Measurements from ENCODE around the gene SIAH2. TPM values are rescaled to one million over a fixed set of nuclear protein-coding genes. Genes with fewer than 3 reads are reported as not detected.

Gene SIAH2
- total and polyA plus RNA-seq, 7 experiments from 2014 or later = 13.9 to 39.2 (median 27.4) TPM

DNA sequence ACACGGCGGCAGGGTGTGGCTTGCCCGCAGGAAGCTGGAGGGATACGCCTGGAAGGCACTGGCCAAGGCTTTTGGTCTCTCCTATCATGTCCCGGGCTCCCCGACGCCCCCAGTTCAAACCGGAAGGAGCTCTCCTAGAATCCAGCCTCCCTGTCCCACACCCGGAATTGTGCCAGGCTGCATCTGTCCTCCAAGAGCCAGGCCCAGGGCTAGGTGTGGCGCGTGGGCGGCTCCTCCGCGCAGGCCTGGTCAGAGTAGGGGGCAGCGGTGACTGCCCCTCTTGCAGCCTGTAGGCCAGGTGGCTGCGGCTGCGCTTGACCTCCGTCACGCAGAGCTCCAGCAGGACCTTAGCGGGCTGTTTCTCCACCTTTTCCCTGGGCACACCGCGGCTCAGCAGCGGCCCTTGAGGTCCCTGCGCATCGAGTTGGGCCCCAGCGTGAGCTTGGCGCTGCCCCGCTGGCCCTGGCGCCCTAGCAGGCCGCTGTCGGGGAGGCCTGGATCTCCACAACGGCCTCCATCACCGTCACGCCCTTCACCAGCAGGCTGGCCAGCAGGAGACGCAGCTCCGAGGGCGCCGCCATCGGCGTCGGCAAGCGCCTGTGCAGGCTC, 15.9 kb upstream of the SIAH2 start:
- H3K9me3 Mint-ChIP-seq = no peaks in the 10 kb centered on the region
- no peak overlapping the region for H3K27ac ChIP-seq (ENCODE audit: low read depth, low read length)
- peaks cover 0 to 3% (median 0%) of the 10 kb centered on the region in 7 donors for H3K4me1 Mint-ChIP-seq
- H3K9me3 ChIP-seq (ENCODE audit: control insufficient read depth in 2 of 3, low read length in 3 of 3) = no peaks in the 10 kb centered on the region
- ChIA-PET POLR2A (interaction anchor here (1.2 kb wide), 1 partner anchor 15 kb away, joined by 4 read pairs; no protein-coding TSS in a partner anchor), CTCF (interaction anchor here (0.6 kb wide), 1 partner anchor 44 kb away, joined by 3 read pairs; no protein-coding TSS in a partner anchor)
- H3K36me3 Mint-ChIP-seq = peaks cover 0 to 3% (median 0%) of the 10 kb centered on the region in 5 donors
- DNase-seq (no peak), ATAC-seq (no peak)
- H3K27me3 ChIP-seq (ENCODE audit: control insufficient read depth in 2 of 2, insufficient read depth in 2 of 2, low read length in 2 of 2) = no peaks in the 10 kb centered on the region
- H3K36me3 ChIP-seq (ENCODE audit: control insufficient read depth in 2 of 3, insufficient read depth in 3 of 3, low read length in 3 of 3) = no peaks in the 10 kb centered on the region
- H3K27me3 Mint-ChIP-seq = peaks cover 0 to 6% (median 0%) of the 10 kb centered on the region in 5 donors
- no peaks in the 10 kb centered on the region for H3K4me1 ChIP-seq (ENCODE audit: control insufficient read depth in 2 of 2, insufficient read depth in 2 of 2, low read length in 2 of 2)
- no peak overlapping the region for H3K4me3 Mint-ChIP-seq
- intact Hi-C loops (cut with micrococcal nuclease) = no loop called here
- H3K4me3 ChIP-seq (ENCODE audit: low read length) = no peak overlapping the region
- no peak overlapping the region for H3K27ac Mint-ChIP-seq

DNA sequence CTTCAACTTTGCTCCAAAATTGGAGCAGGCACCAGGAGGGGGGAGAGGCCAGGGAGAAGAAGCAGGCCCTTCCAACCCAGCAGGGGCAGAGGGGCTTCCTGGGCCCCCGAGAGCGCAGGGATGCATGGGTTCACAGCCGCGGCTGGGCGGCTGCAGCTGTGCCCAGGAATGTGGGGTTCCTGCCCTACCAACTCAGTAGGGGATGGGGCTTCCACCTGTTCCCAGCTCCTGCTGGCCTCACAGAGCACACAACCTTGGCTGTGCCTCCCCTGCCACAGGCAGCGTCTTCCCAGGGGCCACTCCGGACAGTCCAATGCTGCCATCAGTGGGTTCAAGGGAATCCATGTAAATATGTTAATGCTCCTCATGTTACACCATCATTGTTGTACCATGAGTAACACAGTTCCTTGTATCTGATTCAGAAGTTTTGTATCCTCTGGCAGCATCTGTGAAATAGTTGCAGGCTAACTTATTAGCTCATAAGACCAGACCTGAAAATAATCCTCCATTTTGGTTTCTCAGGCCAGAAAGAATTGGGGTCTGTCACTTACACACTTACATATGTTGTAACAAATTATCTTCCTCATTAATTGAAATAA, 12.1 kb upstream of the SIAH2 start:
- CTCF ChIA-PET = no interaction called here
- Histone ChIP-seq H3K9me3 (ENCODE audit: control insufficient read depth in 2 of 3, low read length in 3 of 3) (no peaks in the 10 kb centered on the region), H3K4me3 (ENCODE audit: low read length) (no peak overlapping the region), H3K36me3 (ENCODE audit: control insufficient read depth in 2 of 3, insufficient read depth in 3 of 3, low read length in 3 of 3) (no peaks in the 10 kb centered on the region), H3K27ac (ENCODE audit: low read depth, low read length) (no peak overlapping the region), H3K27me3 (ENCODE audit: control insufficient read depth in 2 of 2, insufficient read depth in 2 of 2, low read length in 2 of 2) (no peaks in the 10 kb centered on the region), H3K4me1 (ENCODE audit: control insufficient read depth in 2 of 2, insufficient read depth in 2 of 2, low read length in 2 of 2) (no peaks in the 10 kb centered on the region)
- POLR2A ChIA-PET = interaction anchor here (0.7 to 1.4 kb wide), 2 partner anchors 11 to 12 kb away, joined by 3 to 4 read pairs; partner anchors contain the start of gene SIAH2
- intact Hi-C loops (cut with micrococcal nuclease) = no loop called here
- H3K4me3 Mint-ChIP-seq = no peak overlapping the region
- no peaks in the 10 kb centered on the region for H3K4me1 Mint-ChIP-seq
- H3K36me3 Mint-ChIP-seq = no peaks in the 10 kb centered on the region
- ATAC-seq (no peak), DNase-seq (no peak)
- H3K27ac Mint-ChIP-seq = no peak overlapping the region
- H3K9me3 Mint-ChIP-seq = no peaks in the 10 kb centered on the region
- H3K27me3 Mint-ChIP-seq = peaks cover 0 to 6% (median 0%) of the 10 kb centered on the region in 5 donors

DNA sequence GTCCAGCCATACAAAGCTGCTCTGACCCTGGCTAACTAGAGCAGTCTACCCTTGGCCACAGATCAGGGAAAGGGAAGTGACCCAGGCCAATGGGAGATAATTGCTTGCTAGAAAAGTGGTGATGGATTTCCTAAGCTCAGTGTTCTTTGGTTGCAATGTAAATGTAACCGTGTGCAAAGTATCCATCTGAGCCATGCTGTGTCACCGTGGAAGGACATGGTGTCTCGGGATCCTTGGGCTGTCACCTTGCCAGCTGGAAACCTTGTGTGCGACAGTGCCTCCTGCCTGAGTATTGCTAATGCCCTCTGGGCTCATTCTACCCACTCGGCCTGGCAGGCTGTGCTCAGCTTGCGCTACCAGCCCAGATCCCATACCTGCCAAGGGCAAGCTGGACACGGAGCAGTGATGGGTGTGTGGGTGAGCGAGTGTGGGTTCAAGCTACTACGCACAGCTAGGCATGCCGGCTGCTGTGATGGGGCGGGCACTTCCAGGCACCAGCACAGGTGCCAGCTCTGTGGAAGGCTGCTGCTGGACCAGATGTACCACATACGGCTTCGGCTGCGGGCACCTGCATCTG, 10.7 kb upstream of the SIAH2 start:
- Mint-ChIP-seq H3K9me3 (no peaks in the 10 kb centered on the region), H3K27ac (no peak overlapping the region), H3K27me3 (peaks cover 0 to 6% (median 0%) of the 10 kb centered on the region in 5 donors), H3K4me3 (no peak overlapping the region), H3K4me1 (no peaks in the 10 kb centered on the region), H3K36me3 (no peaks in the 10 kb centered on the region)
- Histone ChIP-seq H3K9me3 (ENCODE audit: control insufficient read depth in 2 of 3, low read length in 3 of 3) (no peaks in the 10 kb centered on the region), H3K27me3 (ENCODE audit: control insufficient read depth in 2 of 2, insufficient read depth in 2 of 2, low read length in 2 of 2) (no peaks in the 10 kb centered on the region), H3K36me3 (ENCODE audit: control insufficient read depth in 2 of 3, insufficient read depth in 3 of 3, low read length in 3 of 3) (no peaks in the 10 kb centered on the region), H3K4me1 (ENCODE audit: control insufficient read depth in 2 of 2, insufficient read depth in 2 of 2, low read length in 2 of 2) (no peaks in the 10 kb centered on the region), H3K27ac (ENCODE audit: low read depth, low read length) (no peak overlapping the region), H3K4me3 (ENCODE audit: low read length) (no peak overlapping the region)
- DNase-seq (no peak), ATAC-seq (no peak)
- ChIA-PET POLR2A (no interaction called here), CTCF (no interaction called here)
- intact Hi-C loops (cut with micrococcal nuclease) = no loop called here

DNA sequence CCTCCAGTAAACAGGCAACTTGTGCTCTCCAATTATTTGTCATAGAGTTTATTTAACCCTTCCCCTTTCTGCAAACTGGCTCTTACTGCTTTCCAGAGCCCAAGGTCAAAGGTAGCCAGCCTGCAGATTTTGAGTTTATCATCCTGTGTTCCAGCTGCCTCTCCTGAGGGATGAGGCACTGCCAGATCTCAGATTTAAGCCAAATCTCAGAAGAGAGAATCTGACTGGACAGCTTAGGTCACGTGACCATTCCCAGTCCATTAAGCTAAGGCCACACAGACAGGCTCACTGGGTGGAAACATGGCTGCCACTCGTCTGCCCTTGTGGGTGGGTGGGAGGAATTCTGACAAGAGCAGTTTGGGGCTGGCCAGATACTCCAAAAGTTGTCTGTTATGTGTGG, 8.6 kb upstream of the SIAH2 start:
- H3K4me1 Mint-ChIP-seq = peaks cover 0 to 5% (median 0%) of the 10 kb centered on the region in 7 donors
- ChIA-PET CTCF (interaction anchor here (1.0 kb wide), 1 partner anchor 17 kb away, joined by 3 read pairs; no protein-coding TSS in a partner anchor), POLR2A (interaction anchor here (0.7 kb wide), 1 partner anchor 554 kb away, joined by 3 read pairs; no protein-coding TSS in a partner anchor)
- no peak overlapping the region for H3K4me3 Mint-ChIP-seq
- ATAC-seq (no peak), DNase-seq (no peak)
- Histone ChIP-seq H3K4me1 (ENCODE audit: control insufficient read depth in 2 of 2, insufficient read depth in 2 of 2, low read length in 2 of 2) (no peaks in the 10 kb centered on the region), H3K27me3 (ENCODE audit: control insufficient read depth in 2 of 2, insufficient read depth in 2 of 2, low read length in 2 of 2) (no peaks in the 10 kb centered on the region), H3K9me3 (ENCODE audit: control insufficient read depth in 2 of 3, low read length in 3 of 3) (no peaks in the 10 kb centered on the region), H3K4me3 (ENCODE audit: low read length) (no peak overlapping the region), H3K36me3 (ENCODE audit: control insufficient read depth in 2 of 3, insufficient read depth in 3 of 3, low read length in 3 of 3) (no peaks in the 10 kb centered on the region), H3K27ac (ENCODE audit: low read depth, low read length) (no peak overlapping the region)
- no peaks in the 10 kb centered on the region for H3K27me3 Mint-ChIP-seq
- H3K27ac Mint-ChIP-seq = no peak overlapping the region
- intact Hi-C loops (cut with micrococcal nuclease) = no loop called here
- H3K9me3 Mint-ChIP-seq = no peaks in the 10 kb centered on the region
- no peaks in the 10 kb centered on the region for H3K36me3 Mint-ChIP-seq

DNA sequence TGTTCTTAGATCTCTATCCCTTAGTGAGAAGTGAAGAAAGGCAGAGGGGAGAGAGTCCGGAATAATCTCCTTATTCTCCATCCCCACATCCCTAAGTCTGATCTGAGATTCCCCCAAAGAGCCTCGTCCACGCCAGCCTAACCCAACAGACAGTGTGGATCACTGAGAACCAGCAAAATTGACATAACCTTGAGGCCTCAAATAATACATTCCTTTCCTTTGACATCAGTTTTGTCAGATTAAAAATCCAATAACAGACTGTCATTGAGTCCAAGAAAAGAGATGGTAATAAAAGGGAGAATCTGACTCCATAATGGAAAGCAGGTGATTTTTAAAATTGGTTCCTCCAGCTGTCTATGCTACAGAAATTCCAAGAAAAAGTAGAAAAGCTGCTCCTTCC, 7.7 kb upstream of the SIAH2 start:
- Mint-ChIP-seq H3K4me1 (peaks cover 0 to 14% (median 0%) of the 10 kb centered on the region in 7 donors), H3K36me3 (no peaks in the 10 kb centered on the region), H3K9me3 (no peaks in the 10 kb centered on the region), H3K4me3 (no peak overlapping the region), H3K27me3 (no peaks in the 10 kb centered on the region), H3K27ac (no peak overlapping the region)
- H3K4me3 ChIP-seq (ENCODE audit: low read length) = no peak overlapping the region
- no peaks in the 10 kb centered on the region for H3K36me3 ChIP-seq (ENCODE audit: control insufficient read depth in 2 of 3, insufficient read depth in 3 of 3, low read length in 3 of 3)
- ChIA-PET CTCF (no interaction called here), POLR2A (no interaction called here)
- DNase-seq (no peak), ATAC-seq (no peak)
- H3K4me1 ChIP-seq (ENCODE audit: control insufficient read depth in 2 of 2, insufficient read depth in 2 of 2, low read length in 2 of 2) = no peaks in the 10 kb centered on the region
- intact Hi-C loops (cut with micrococcal nuclease) = no loop called here
- H3K9me3 ChIP-seq (ENCODE audit: control insufficient read depth in 2 of 3, low read length in 3 of 3) = no peaks in the 10 kb centered on the region
- H3K27me3 ChIP-seq (ENCODE audit: control insufficient read depth in 2 of 2, insufficient read depth in 2 of 2, low read length in 2 of 2) = no peaks in the 10 kb centered on the region
- no peak overlapping the region for H3K27ac ChIP-seq (ENCODE audit: low read depth, low read length)

DNA sequence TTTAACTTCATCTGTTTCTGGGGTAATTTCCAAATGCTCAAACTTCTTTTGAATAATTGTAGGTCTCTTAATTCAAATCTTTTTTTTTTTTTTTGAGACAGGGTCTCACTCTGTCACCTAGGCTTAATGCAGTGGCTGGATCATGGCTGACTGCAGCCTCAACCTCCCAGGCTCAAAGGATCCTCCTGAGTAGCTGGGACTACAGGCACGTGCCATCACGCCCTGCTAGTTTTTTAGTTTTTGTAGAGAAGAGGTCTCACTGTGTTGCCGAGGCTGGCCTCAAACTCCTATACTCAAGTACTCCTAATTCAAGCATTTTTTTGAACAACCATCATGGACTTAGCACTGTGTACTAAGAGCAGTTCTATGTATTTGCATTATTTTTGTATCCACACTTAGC, 3.8 kb upstream of the SIAH2 start:
- no peak for ATAC-seq
- H3K27ac ChIP-seq (ENCODE audit: low read depth, low read length) = no peak overlapping the region
- no peak overlapping the region for H3K4me3 Mint-ChIP-seq
- no peaks in the 10 kb centered on the region for H3K27me3 ChIP-seq (ENCODE audit: control insufficient read depth in 2 of 2, insufficient read depth in 2 of 2, low read length in 2 of 2)
- peaks cover 8 to 37% (median 14%) of the 10 kb centered on the region in 7 donors for H3K4me1 Mint-ChIP-seq
- H3K36me3 Mint-ChIP-seq = no peaks in the 10 kb centered on the region
- DNase-seq = no peak
- H3K9me3 Mint-ChIP-seq = peaks cover 0 to 1% (median 0%) of the 10 kb centered on the region in 11 donors
- no peaks in the 10 kb centered on the region for H3K27me3 Mint-ChIP-seq
- no peak overlapping the region for H3K4me3 ChIP-seq (ENCODE audit: low read length)
- intact Hi-C loops (cut with micrococcal nuclease) = loop anchor here in 1 of 2 donors (10.0 kb wide), 3 partner anchors 1508 to 1772 kb away; partner anchors contain the start of gene GYG1
- CTCF ChIA-PET = interaction anchor here (0.6 to 1.1 kb wide), 3 partner anchors 39 to 231 kb away, joined by 3 to 4 read pairs (median 3); no protein-coding TSS in a partner anchor
- H3K36me3 ChIP-seq (ENCODE audit: control insufficient read depth in 2 of 3, insufficient read depth in 3 of 3, low read length in 3 of 3) = peaks cover 0 to 3% (median 0%) of the 10 kb centered on the region in 3 experiments
- H3K9me3 ChIP-seq (ENCODE audit: control insufficient read depth in 2 of 3, low read length in 3 of 3) = no peaks in the 10 kb centered on the region
- POLR2A ChIA-PET = interaction anchor here (1.0 kb wide), 1 partner anchor 23 kb away, joined by 3 read pairs; no protein-coding TSS in a partner anchor
- H3K27ac Mint-ChIP-seq = no peak overlapping the region
- H3K4me1 ChIP-seq (ENCODE audit: control insufficient read depth in 2 of 2, insufficient read depth in 2 of 2, low read length in 2 of 2) = peaks cover 4 to 6% of the 10 kb centered on the region in 2 donors

Data from naive thymus-derived CD4-positive, alpha-beta T cell (primary cell).